H9 (cell line): ENCODE measurements around the gene GNPDA2. TPM values are rescaled to one million over a fixed set of nuclear protein-coding genes. Genes with fewer than 3 reads are reported as not detected.

Source experiments
- DNase-seq: peaks from one replicate; pipeline ENCODE4 v3.0.0-alpha.2; 2017
- H2AFZ ChIP-seq: one replicate; pipeline ENCODE4 v1.6.1; 2013; ENCODE audit warnings: mild to moderate bottlenecking, low read length, control low read depth, moderate library complexity
- H2AK5ac ChIP-seq: 2 replicates; pipeline ENCODE4 v1.6.1; 2013; ENCODE audit warnings: low read length, control low read depth, mixed read lengths; ENCODE audit not compliant: insufficient read length
- H2BK120ac ChIP-seq: one replicate; pipeline ENCODE4 v1.6.1; 2013; ENCODE audit warnings: low read depth, mild to moderate bottlenecking, low read length, control low read depth, inconsistent platforms; ENCODE audit not compliant: poor library complexity, severe bottlenecking
- H2BK12ac ChIP-seq: 2 replicates; pipeline ENCODE4 v1.6.1; 2013; ENCODE audit warnings: low read length, control low read depth, mixed read lengths, low read depth; ENCODE audit not compliant: insufficient read length
- H2BK15ac ChIP-seq: 2 replicates; pipeline ENCODE4 v1.6.1; 2013; ENCODE audit warnings: low read depth, low read length, control low read depth
- H2BK20ac ChIP-seq: one replicate; pipeline ENCODE4 v1.6.1; 2013; ENCODE audit warnings: low read depth, mild to moderate bottlenecking, low read length, control low read depth, inconsistent platforms; ENCODE audit not compliant: poor library complexity, severe bottlenecking
- H2BK5ac ChIP-seq: 2 replicates; pipeline ENCODE4 v1.6.1; 2013; ENCODE audit warnings: low read length, control low read depth, mixed read lengths; ENCODE audit not compliant: insufficient read length
- H3K14ac ChIP-seq: 2 replicates; pipeline ENCODE4 v1.6.1; 2013; ENCODE audit warnings: low read length, control low read depth; ENCODE audit not compliant: insufficient read depth
- H3K18ac ChIP-seq: 2 replicates; pipeline ENCODE4 v1.6.1; 2013; ENCODE audit warnings: low read depth, mild to moderate bottlenecking, mixed read lengths, low read length, control low read depth; ENCODE audit not compliant: insufficient read length
- H3K23ac ChIP-seq: 2 replicates; pipeline ENCODE4 v1.6.1; 2013; ENCODE audit warnings: low read length, control low read depth, mixed read lengths, low read depth; ENCODE audit not compliant: insufficient read length
- H3K23me2 ChIP-seq: 2 replicates; pipeline ENCODE4 v1.6.1; 2013; ENCODE audit warnings: low read depth, mild to moderate bottlenecking, mixed read lengths, low read length, control low read depth; ENCODE audit not compliant: insufficient read length, poor library complexity, severe bottlenecking
- H3K27ac ChIP-seq: 2 replicates; pipeline ENCODE4 v1.5.1; 2013; ENCODE audit warnings: low read length, control low read depth, mixed read lengths, low read depth; ENCODE audit not compliant: insufficient read length
- H3K27me3 ChIP-seq: 2 replicates; pipeline ENCODE4 v1.6.1; 2013; ENCODE audit warnings: low read length, control low read depth, inconsistent platforms; ENCODE audit not compliant: insufficient read depth
- H3K4ac ChIP-seq: 2 replicates; pipeline ENCODE4 v1.6.1; 2013; ENCODE audit warnings: low read depth, mild to moderate bottlenecking, control low read depth, inconsistent platforms, low read length, moderate library complexity
- H3K4me1 ChIP-seq: 2 replicates; pipeline ENCODE4 v1.6.1; 2013; ENCODE audit warnings: low read length, control low read depth, inconsistent platforms; ENCODE audit not compliant: insufficient read depth
- H3K4me2 ChIP-seq: 2 replicates; pipeline ENCODE4 v1.6.1; 2013; ENCODE audit warnings: low read length, control low read depth, mixed read lengths; ENCODE audit not compliant: insufficient read length, insufficient read depth
- H3K56ac ChIP-seq: 2 replicates; pipeline ENCODE4 v1.6.1; 2013; ENCODE audit warnings: low read depth, mild to moderate bottlenecking, mixed read lengths, low read length, control low read depth; ENCODE audit not compliant: insufficient read length
- H3K79me1 ChIP-seq: 2 replicates; pipeline ENCODE4 v1.6.1; 2013; ENCODE audit warnings: low read depth, mild to moderate bottlenecking, moderate library complexity, low read length, control low read depth, inconsistent platforms; ENCODE audit not compliant: insufficient read depth, poor library complexity, severe bottlenecking
- H3K79me2 ChIP-seq: 2 replicates; pipeline ENCODE4 v1.6.1; 2013; ENCODE audit warnings: low read length, control low read depth, inconsistent platforms; ENCODE audit not compliant: insufficient read depth
- H3K9ac ChIP-seq: 2 replicates; pipeline ENCODE4 v1.6.1; 2013; ENCODE audit warnings: low read length, control low read depth, mixed read lengths; ENCODE audit not compliant: insufficient read length; ENCODE audit errors: extremely low read depth
- H3K9me3 ChIP-seq: one replicate; pipeline ENCODE4 v1.6.1; 2013; ENCODE audit warnings: low read depth, low read length, inconsistent platforms; ENCODE audit not compliant: control insufficient read depth
- H3T11ph ChIP-seq: one replicate; pipeline ENCODE4 v1.6.1; 2013; ENCODE audit warnings: mild to moderate bottlenecking, low read length, control low read depth, inconsistent platforms
- H4K20me1 ChIP-seq: one replicate; pipeline ENCODE4 v1.6.1; 2013; ENCODE audit not compliant: control insufficient read depth, insufficient read length, insufficient read depth
- H4K5ac ChIP-seq: 2 replicates; pipeline ENCODE4 v1.6.1; 2013; ENCODE audit warnings: low read depth, mild to moderate bottlenecking, mixed read lengths, low read length, control low read depth; ENCODE audit not compliant: insufficient read length
- H4K8ac ChIP-seq: replicated peaks from 2 replicates; pipeline ENCODE4 v1.6.1; 2013; ENCODE audit warnings: low read length, control low read depth, mixed read lengths, low read depth; ENCODE audit not compliant: insufficient read length
- H4K91ac ChIP-seq: 2 replicates; pipeline ENCODE4 v1.6.1; 2013; ENCODE audit warnings: low read depth, mild to moderate bottlenecking, moderate library complexity, mixed read lengths, low read length, control low read depth; ENCODE audit not compliant: insufficient read length
- H3K27ac Mint-ChIP-seq, 3 experiments: 2 replicates in 2 of 3; 3 replicates in 1 of 3; pipeline ENCODE4 v1.8.0; 2020 to 2021; ENCODE audit warnings: mixed read lengths in 3 of 3, mild to moderate bottlenecking in 1 of 3, moderate library complexity in 1 of 3
- H3K27me3 Mint-ChIP-seq: 2 replicates; pipeline ENCODE4 v1.8.0; 2021; ENCODE audit warnings: low read depth, mild to moderate bottlenecking, moderate library complexity, mixed read lengths
- H3K36me3 Mint-ChIP-seq, 3 experiments: 2 replicates in 2 of 3; 3 replicates in 1 of 3; pipeline ENCODE4 v1.8.0; 2020 to 2021; ENCODE audit warnings: low read depth in 3 of 3, mixed read lengths in 3 of 3; ENCODE audit not compliant: insufficient read depth in 1 of 3
- H3K4me1 Mint-ChIP-seq, 2 experiments: 2 replicates each; pipeline ENCODE4 v1.8.0; 2020; ENCODE audit warnings: mixed read lengths in 2 of 2
- H3K4me3 Mint-ChIP-seq, 2 experiments: 2 replicates in 1 of 2; 3 replicates in 1 of 2; pipeline ENCODE4 v1.8.0; 2020 to 2021; ENCODE audit warnings: mild to moderate bottlenecking in 2 of 2, mixed read lengths in 2 of 2, moderate library complexity in 1 of 2
- H3K9me3 Mint-ChIP-seq, 2 experiments: 2 replicates in 1 of 2; 3 replicates in 1 of 2; pipeline ENCODE4 v1.8.0; 2020; ENCODE audit warnings: mild to moderate bottlenecking in 2 of 2, mixed read lengths in 2 of 2, moderate library complexity in 1 of 2
- WGBS: extraction: QIAGEN DNeasy Blood & Tissue Kit; methylation state at CpG from one replicate; pipeline ENCODE4 v1.1.7; 2013; ENCODE audit warnings: missing lambda C conversion rate, low lambda C conversion rate, mixed read lengths; ENCODE audit not compliant: insufficient read length; ENCODE audit errors: extremely low coverage; 5-methylcytosine and 5-hydroxymethylcytosine counted together
- total RNA-seq: library from RNA; stranded (reverse); gene quantifications from 2 replicates; pipeline ENCODE4 v1.2.1, GENCODE V29; 2021
- TF ChIP-seq, protein P1 (sequence below): fragments of 200-600 bp; sonication (generic); conservative IDR thresholded peaks from 3 replicates; pipeline ENCODE4 v1.8.0; 2021; ENCODE audit warnings: antibody characterized with exemption, mild to moderate bottlenecking

The GNPDA2 gene
- total RNA-seq, 1 experiment from 2014 or later, result 4.8 TPM

- no peak overlapping the region for H2BK5ac ChIP-seq
- peaks cover 2 to 3% of the 10 kb centered on the region in 2 experiments; a peak in 1 of 4 replicates for H3K4me1 Mint-ChIP-seq
- no peaks in the 10 kb centered on the region for H4K20me1 ChIP-seq
- H4K5ac ChIP-seq, result no peak overlapping the region
- no peak overlapping the region for H3K18ac ChIP-seq
- no peak overlapping the region for H4K91ac ChIP-seq
- H3K27ac Mint-ChIP-seq, result no peak overlapping the region
- no peaks in the 10 kb centered on the region for H3K4me1 ChIP-seq
- no peak overlapping the region for H2BK15ac ChIP-seq
- H3K4ac ChIP-seq, result no peak overlapping the region
- no peak overlapping the region for H2BK20ac ChIP-seq
- H3K4me3 Mint-ChIP-seq, result no peak overlapping the region
- no peaks in the 10 kb centered on the region for H3K9me3 ChIP-seq
- no peak overlapping the region for H3K27ac ChIP-seq
- no peak overlapping the region for H2BK120ac ChIP-seq
- WGBS, result no CpG with 5 or more reads among the region's 1 CpG
- H2BK12ac ChIP-seq, result no peak overlapping the region
- TF ChIP-seq, protein P1, sequence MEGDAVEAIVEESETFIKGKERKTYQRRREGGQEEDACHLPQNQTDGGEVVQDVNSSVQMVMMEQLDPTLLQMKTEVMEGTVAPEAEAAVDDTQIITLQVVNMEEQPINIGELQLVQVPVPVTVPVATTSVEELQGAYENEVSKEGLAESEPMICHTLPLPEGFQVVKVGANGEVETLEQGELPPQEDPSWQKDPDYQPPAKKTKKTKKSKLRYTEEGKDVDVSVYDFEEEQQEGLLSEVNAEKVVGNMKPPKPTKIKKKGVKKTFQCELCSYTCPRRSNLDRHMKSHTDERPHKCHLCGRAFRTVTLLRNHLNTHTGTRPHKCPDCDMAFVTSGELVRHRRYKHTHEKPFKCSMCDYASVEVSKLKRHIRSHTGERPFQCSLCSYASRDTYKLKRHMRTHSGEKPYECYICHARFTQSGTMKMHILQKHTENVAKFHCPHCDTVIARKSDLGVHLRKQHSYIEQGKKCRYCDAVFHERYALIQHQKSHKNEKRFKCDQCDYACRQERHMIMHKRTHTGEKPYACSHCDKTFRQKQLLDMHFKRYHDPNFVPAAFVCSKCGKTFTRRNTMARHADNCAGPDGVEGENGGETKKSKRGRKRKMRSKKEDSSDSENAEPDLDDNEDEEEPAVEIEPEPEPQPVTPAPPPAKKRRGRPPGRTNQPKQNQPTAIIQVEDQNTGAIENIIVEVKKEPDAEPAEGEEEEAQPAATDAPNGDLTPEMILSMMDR, result no peak; the same call in 2 of the 3 replicates
- H3K23me2 ChIP-seq, result no peaks in the 10 kb centered on the region
- H4K8ac ChIP-seq, result no peak overlapping the region
- H3K56ac ChIP-seq, result no peak overlapping the region
- no peaks in the 10 kb centered on the region for H3K79me1 ChIP-seq
- no peak overlapping the region for H3K4me2 ChIP-seq
- H3K36me3 Mint-ChIP-seq, result no peaks in the 10 kb centered on the region
- H3K27me3 Mint-ChIP-seq, result no peaks in the 10 kb centered on the region
- H3K9me3 Mint-ChIP-seq, result no peaks in the 10 kb centered on the region
- no peak overlapping the region for H3T11ph ChIP-seq
- no peak overlapping the region for H2AK5ac ChIP-seq
- no peak overlapping the region for H3K14ac ChIP-seq
- H3K27me3 ChIP-seq, result no peaks in the 10 kb centered on the region
- no peaks in the 10 kb centered on the region for H3K79me2 ChIP-seq
- H2AFZ ChIP-seq, result no peak overlapping the region
- no peak for DNase-seq
- H3K9ac ChIP-seq, result no peak overlapping the region
- no peak overlapping the region for H3K23ac ChIP-seq
These were observed 64.3 kb downstream of the GNPDA2 start for GRCh38 chr4:44661940-44662622.
